ENCODE results near the gene FKBP5. TPM values are rescaled to one million over a fixed set of nuclear protein-coding genes. Genes with fewer than 3 reads are reported as not detected.

Gene FKBP5
- total and polyA plus RNA-seq, 2 donors (not counting 3 experiments of a cell fraction or from before 2014, with no cell fraction given), result 16.7 to 56.8 TPM

DNA sequence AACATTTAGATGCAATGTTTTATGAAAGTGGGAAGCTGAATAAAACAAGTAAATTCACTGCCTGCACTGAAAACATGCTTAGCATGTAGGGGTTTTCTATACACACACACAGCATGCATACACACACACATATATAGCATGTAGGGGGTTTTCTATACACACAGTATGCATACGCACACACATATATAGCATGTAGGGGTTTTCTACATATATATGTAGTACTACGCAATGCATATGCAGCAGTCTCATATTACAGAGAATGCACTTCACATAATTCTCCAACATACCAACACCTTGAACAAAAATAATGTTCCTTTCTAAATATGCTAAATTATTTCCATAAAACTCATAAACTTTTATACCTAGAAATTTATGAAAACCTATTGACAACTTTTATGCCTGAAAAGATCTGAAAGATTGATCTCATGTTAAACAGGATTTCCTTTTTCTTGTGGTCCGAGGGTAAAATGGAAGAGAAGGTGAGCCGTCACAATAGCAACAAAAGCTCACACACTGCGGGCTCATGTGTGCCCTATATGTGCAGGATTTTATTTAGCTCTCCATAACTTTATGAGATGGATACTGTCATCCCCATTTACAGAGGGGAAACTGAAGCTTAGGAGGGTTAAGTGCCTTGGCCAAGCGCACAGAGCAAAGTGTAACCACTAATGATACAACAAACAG is 94.1 kb downstream of the FKBP5 start:
- H3K4me2 ChIP-seq (ENCODE audit: insufficient read depth, low read length), result no peak overlapping the region
- H3K9me3 ChIP-seq (replicated peaks; ENCODE audit: control insufficient read depth, insufficient read depth, low read length), result no peaks in the 10 kb centered on the region
- BruUV-seq (replicated peaks), result no TSS peak
- no peak overlapping the region for H3K9ac ChIP-seq (replicated peaks; ENCODE audit: extremely low read depth, insufficient read depth, low read length)
- intact Hi-C loops (cut with micrococcal nuclease), result no loop called here
- POLR2A ChIA-PET, result no interaction called here
- no peak overlapping the region for H3K27ac ChIP-seq (ENCODE audit: insufficient read depth, low read depth, low read length)
- peaks cover 28% of the 10 kb centered on the region for H3K4me1 ChIP-seq (ENCODE audit: control insufficient read depth, extremely low read depth, insufficient read depth, low read length)
- peaks cover 21% of the 10 kb centered on the region for H3K79me2 ChIP-seq (ENCODE audit: control insufficient read depth, insufficient read depth, low read length)
- no peaks in the 10 kb centered on the region for H4K20me1 ChIP-seq (replicated peaks; ENCODE audit: control insufficient read depth, extremely low read depth, insufficient read depth, low read length)
- FAIRE-seq, result no peak
- DNase-seq (ENCODE audit: low read depth, low spot score), result no peak
- TF ChIP-seq, protein P1, sequence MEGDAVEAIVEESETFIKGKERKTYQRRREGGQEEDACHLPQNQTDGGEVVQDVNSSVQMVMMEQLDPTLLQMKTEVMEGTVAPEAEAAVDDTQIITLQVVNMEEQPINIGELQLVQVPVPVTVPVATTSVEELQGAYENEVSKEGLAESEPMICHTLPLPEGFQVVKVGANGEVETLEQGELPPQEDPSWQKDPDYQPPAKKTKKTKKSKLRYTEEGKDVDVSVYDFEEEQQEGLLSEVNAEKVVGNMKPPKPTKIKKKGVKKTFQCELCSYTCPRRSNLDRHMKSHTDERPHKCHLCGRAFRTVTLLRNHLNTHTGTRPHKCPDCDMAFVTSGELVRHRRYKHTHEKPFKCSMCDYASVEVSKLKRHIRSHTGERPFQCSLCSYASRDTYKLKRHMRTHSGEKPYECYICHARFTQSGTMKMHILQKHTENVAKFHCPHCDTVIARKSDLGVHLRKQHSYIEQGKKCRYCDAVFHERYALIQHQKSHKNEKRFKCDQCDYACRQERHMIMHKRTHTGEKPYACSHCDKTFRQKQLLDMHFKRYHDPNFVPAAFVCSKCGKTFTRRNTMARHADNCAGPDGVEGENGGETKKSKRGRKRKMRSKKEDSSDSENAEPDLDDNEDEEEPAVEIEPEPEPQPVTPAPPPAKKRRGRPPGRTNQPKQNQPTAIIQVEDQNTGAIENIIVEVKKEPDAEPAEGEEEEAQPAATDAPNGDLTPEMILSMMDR (IDR thresholded peaks at IDR 0.05; ENCODE audit: extremely low read depth in 1 of 2, insufficient read depth in 1 of 2, low read depth in 1 of 2, low read length in 2 of 2), result no peak
- dilution Hi-C loops (cut with MboI; ENCODE audit: extremely low pct_ligation_motif_present, low sequenced_read_pairs), result no loop called here
- peaks cover 0 to 9% of the 10 kb centered on the region in 2 experiments for H3K36me3 ChIP-seq (ENCODE audit: control insufficient read depth in 2 of 2, extremely low read depth in 1 of 2, insufficient read depth in 2 of 2, low read length in 2 of 2)
- H3K9me1 ChIP-seq (replicated peaks; ENCODE audit: control insufficient read depth, extremely low read depth, insufficient read depth, low read length), result no peaks in the 10 kb centered on the region
- H3K27me3 ChIP-seq (ENCODE audit: control insufficient read depth in 2 of 2, insufficient read depth in 2 of 2, low read length in 2 of 2), result no peaks in the 10 kb centered on the region
- no peak overlapping the region for H2AFZ ChIP-seq (ENCODE audit: low read depth, low read length)
- H3K4me3 ChIP-seq (replicated peaks in 1 of 3; ENCODE audit: insufficient read depth in 1 of 3, low read depth in 1 of 3, low read length in 3 of 3), result no peak overlapping the region
- CTCF ChIA-PET, result interaction anchor here (1.8 to 4.9 kb wide), 3 partner anchors 25 to 142 kb away, joined by 6 to 21 read pairs (median 6); partner anchors contain the start of gene ARMC12

DNA sequence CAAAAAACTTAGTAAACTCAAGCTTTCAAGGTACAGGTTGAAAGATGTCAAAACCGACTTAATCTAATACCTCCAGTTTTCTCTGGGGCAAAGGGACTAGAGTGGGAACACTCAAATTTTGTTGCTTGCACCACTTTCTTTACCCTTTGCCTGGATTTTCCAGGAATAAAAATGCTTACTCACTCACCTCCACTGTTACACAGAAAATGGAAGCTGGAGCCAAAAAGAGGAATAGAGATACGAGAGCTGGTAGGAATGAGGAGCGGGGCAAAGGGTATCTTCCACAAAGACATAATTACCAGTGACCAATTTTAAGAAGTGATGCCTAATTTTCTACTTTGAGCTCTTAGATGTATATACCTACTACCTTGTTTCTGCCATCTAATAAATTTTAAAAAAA is 96.5 kb downstream of the FKBP5 start:
- no peaks in the 10 kb centered on the region for H3K27me3 ChIP-seq (ENCODE audit: control insufficient read depth in 2 of 2, insufficient read depth in 2 of 2, low read length in 2 of 2)
- no peak overlapping the region for H3K4me3 ChIP-seq (replicated peaks in 1 of 3; ENCODE audit: insufficient read depth in 1 of 3, low read depth in 1 of 3, low read length in 3 of 3)
- no TSS peak for BruUV-seq (replicated peaks)
- H4K20me1 ChIP-seq (replicated peaks; ENCODE audit: control insufficient read depth, extremely low read depth, insufficient read depth, low read length), result no peaks in the 10 kb centered on the region
- CTCF ChIA-PET, result interaction anchor here (0.6 to 6.5 kb wide), 12 partner anchors 10 to 144 kb away, joined by 3 to 77 read pairs (median 4); partner anchors contain the start of gene ARMC12
- H3K79me2 ChIP-seq (ENCODE audit: control insufficient read depth, insufficient read depth, low read length), result peaks cover 16% of the 10 kb centered on the region
- H3K27ac ChIP-seq (ENCODE audit: insufficient read depth, low read depth, low read length), result no peak overlapping the region
- H3K4me1 ChIP-seq (ENCODE audit: control insufficient read depth, extremely low read depth, insufficient read depth, low read length), result peaks cover 15% of the 10 kb centered on the region
- H3K9me3 ChIP-seq (replicated peaks; ENCODE audit: control insufficient read depth, insufficient read depth, low read length), result no peaks in the 10 kb centered on the region
- DNase-seq (ENCODE audit: low read depth, low spot score), result no peak
- POLR2A ChIA-PET, result no interaction called here
- no peak overlapping the region for H3K9ac ChIP-seq (replicated peaks; ENCODE audit: extremely low read depth, insufficient read depth, low read length)
- dilution Hi-C loops (cut with MboI; ENCODE audit: extremely low pct_ligation_motif_present, low sequenced_read_pairs) (no loop called here), intact Hi-C loops (cut with micrococcal nuclease) (no loop called here)
- H3K36me3 ChIP-seq (ENCODE audit: control insufficient read depth in 2 of 2, extremely low read depth in 1 of 2, insufficient read depth in 2 of 2, low read length in 2 of 2), result peaks cover 0 to 9% of the 10 kb centered on the region in 2 experiments
- no peak overlapping the region for H2AFZ ChIP-seq (ENCODE audit: low read depth, low read length)
- TF ChIP-seq GATA2 (IDR thresholded peaks at IDR 0.05; ENCODE audit: insufficient read depth, insufficient read length, low read depth, low read length) (no peak), EZH2 (IDR thresholded peaks at IDR 0.05; ENCODE audit: borderline replicate concordance, low read depth, low read length, severe bottlenecking) (no peak), JUN (IDR thresholded peaks at IDR 0.05; ENCODE audit: borderline replicate concordance, insufficient read depth, insufficient read length, low read depth) (no peak), FOS (IDR thresholded peaks at IDR 0.05; ENCODE audit: borderline replicate concordance, insufficient read depth, low read length) (no peak)
- TF ChIP-seq, protein P2, sequence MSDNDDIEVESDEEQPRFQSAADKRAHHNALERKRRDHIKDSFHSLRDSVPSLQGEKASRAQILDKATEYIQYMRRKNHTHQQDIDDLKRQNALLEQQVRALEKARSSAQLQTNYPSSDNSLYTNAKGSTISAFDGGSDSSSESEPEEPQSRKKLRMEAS (IDR thresholded peaks at IDR 0.05; ENCODE audit: insufficient read depth, insufficient read length), result no peak
- TF ChIP-seq, protein P1 (IDR thresholded peaks at IDR 0.05; ENCODE audit: extremely low read depth in 1 of 2, insufficient read depth in 1 of 2, low read depth in 1 of 2, low read length in 2 of 2), result no peak
- H3K9me1 ChIP-seq (replicated peaks; ENCODE audit: control insufficient read depth, extremely low read depth, insufficient read depth, low read length), result no peaks in the 10 kb centered on the region
- no peak for FAIRE-seq
- H3K4me2 ChIP-seq (ENCODE audit: insufficient read depth, low read length), result no peak overlapping the region
